Keratinocyte (primary cell): Measurements from ENCODE around the gene TSPAN17. TPM values are rescaled to one million over a fixed set of nuclear protein-coding genes. Genes with fewer than 3 reads are reported as not detected.

Experiments
- DNase-seq: peaks from one replicate; pipeline ENCODE4 v3.0.0-alpha.2; 2011; ENCODE audit warnings: low read depth, missing footprints, low spot score
- FAIRE-seq: peaks from 2 replicates; lab custom pipeline; 2011; peaks lifted over from hg19 to GRCh38; lab: Jason Lieb, UNC
- H2AFZ ChIP-seq: 2 replicates; pipeline ENCODE4 v1.6.0; 2012; ENCODE audit warnings: low read length, control low read depth, inconsistent platforms; ENCODE audit not compliant: control insufficient read depth
- H3K27ac ChIP-seq: 2 replicates; pipeline ENCODE4 v1.5.1; 2011; ENCODE audit warnings: low read length; ENCODE audit not compliant: control insufficient read depth, insufficient read depth
- H3K27me3 ChIP-seq: 3 replicates; pipeline ENCODE4 v1.6.0; 2011; ENCODE audit warnings: low read length; ENCODE audit not compliant: control insufficient read depth, insufficient read depth; ENCODE audit errors: extremely low read depth
- H3K36me3 ChIP-seq, 2 experiments: 2 replicates in 1 of 2; 3 replicates in 1 of 2; pipeline ENCODE4 v1.5.1; 2011; ENCODE audit warnings: low read length in 2 of 2, mild to moderate bottlenecking in 1 of 2; ENCODE audit not compliant: control insufficient read depth in 2 of 2, insufficient read depth in 2 of 2; ENCODE audit errors: extremely low read depth in 1 of 2
- H3K4me1 ChIP-seq: 3 replicates; pipeline ENCODE4 v1.5.1; 2011; ENCODE audit warnings: low read length; ENCODE audit not compliant: control insufficient read depth, insufficient read depth; ENCODE audit errors: extremely low read depth
- H3K4me2 ChIP-seq: 3 replicates; pipeline ENCODE4 v1.6.0; 2011; ENCODE audit warnings: low read depth, low read length; ENCODE audit not compliant: control insufficient read depth, insufficient read depth; ENCODE audit errors: extremely low read depth
- H3K4me3 ChIP-seq, 3 experiments: fragments of 200-600 bp in 1 of 3; sonication (generic) in 1 of 3; 2 replicates in 2 of 3; 3 replicates in 1 of 3; pipeline ENCODE4 v1.5.1; 2011 to 2016; ENCODE audit warnings: low read length in 3 of 3, mild to moderate bottlenecking in 3 of 3, control low read depth in 2 of 3, inconsistent platforms in 1 of 3, low read depth in 1 of 3, mixed read lengths in 1 of 3, mixed run types in 1 of 3, moderate library complexity in 1 of 3; ENCODE audit not compliant: control insufficient read depth in 2 of 3, insufficient read depth in 2 of 3; ENCODE audit errors: extremely low read depth in 1 of 3
- H3K79me2 ChIP-seq: 2 replicates; pipeline ENCODE4 v1.6.0; 2012; ENCODE audit warnings: low read length; ENCODE audit not compliant: control insufficient read depth, insufficient read depth
- H3K9ac ChIP-seq: 3 replicates; pipeline ENCODE4 v1.6.0; 2011; ENCODE audit warnings: low read length; ENCODE audit not compliant: control insufficient read depth, insufficient read depth; ENCODE audit errors: extremely low read depth
- H3K9me1 ChIP-seq: 3 replicates; pipeline ENCODE4 v1.6.0; 2011; ENCODE audit warnings: low read length; ENCODE audit not compliant: control insufficient read depth, insufficient read depth; ENCODE audit errors: extremely low read depth
- H3K9me3 ChIP-seq: 2 replicates; pipeline ENCODE4 v1.5.1; 2012; ENCODE audit warnings: low read depth, low read length; ENCODE audit not compliant: control insufficient read depth
- H4K20me1 ChIP-seq: 3 replicates; pipeline ENCODE4 v1.6.0; 2011; ENCODE audit warnings: low read length; ENCODE audit not compliant: control insufficient read depth, insufficient read depth; ENCODE audit errors: extremely low read depth
- EZH2 ChIP-seq: IDR thresholded peaks from one replicate; pipeline ENCODE4 v1.6.1; 2012; ENCODE audit warnings: inconsistent platforms, mild to moderate bottlenecking, low read length, moderate library complexity
- dilution Hi-C: fragments of 300-500 bp; cut with MboI; formaldehyde crosslinking; loops from one replicate; pipeline ENCODE4 v1.7.0; 2020; ENCODE audit warnings: low sequenced_read_pairs; ENCODE audit not compliant: extremely low pct_ligation_motif_present
- polyA plus RNA-seq, 5 experiments: library from polyadenylated mRNA; depleted of rRNA in 3 of 5; stranded (reverse) in 3 of 5; stranded (forward) in 1 of 5; unstranded in 1 of 5; fragments of >200 nt; gene quantifications; 1 replicate in 1 of 5; 2 replicates in 3 of 5; 3 replicates in 1 of 5; pipeline versions ENCODE4 v1.2.1 to v1.2.3, GENCODE V29; 2011 to 2012; ENCODE audit warnings: missing spikeins in 2 of 5, low read depth in 1 of 5, low replicate concordance in 1 of 5
- TF ChIP-seq, protein P1 (sequence below), 3 experiments: IDR thresholded peaks in 1 of 3; conservative IDR thresholded peaks in 1 of 3; optimal IDR thresholded peaks in 1 of 3; 2 replicates in 2 of 3; 3 replicates in 1 of 3; pipeline versions ENCODE3 to v1.5.1; 2011; ENCODE audit warnings: low read length in 3 of 3, mild to moderate bottlenecking in 3 of 3, moderate library complexity in 2 of 3, control low read depth in 1 of 3, inconsistent platforms in 1 of 3; ENCODE audit not compliant: insufficient read depth in 2 of 3; ENCODE audit errors: extremely low read depth in 1 of 3

Gene TSPAN17
- polyA plus RNA-seq, 1 donor (not counting 4 experiments of a cell fraction or from before 2014, with no cell fraction given), result 53.1 TPM

DNA sequence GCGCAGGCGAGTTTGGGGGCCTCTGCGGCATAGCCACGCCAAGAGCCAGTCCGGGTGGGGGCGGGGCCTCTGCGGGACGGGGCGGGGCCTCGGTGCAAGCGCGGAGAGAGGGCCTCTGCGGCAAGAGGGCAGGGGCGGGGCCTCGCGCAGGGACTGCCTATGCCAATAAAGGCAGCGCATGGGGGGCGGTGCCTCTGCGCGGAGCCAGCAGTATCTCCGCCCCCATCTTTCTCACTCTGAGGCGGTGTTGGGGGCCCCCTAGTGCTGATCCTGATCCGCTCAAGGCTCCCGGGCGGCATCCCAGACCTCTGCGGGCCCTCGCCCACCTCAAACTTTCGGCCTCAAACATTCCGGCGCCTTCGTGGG is 28.1 kb upstream of the TSPAN17 start:
- H3K4me1 ChIP-seq, result peaks cover 22% of the 10 kb centered on the region
- peaks cover 25% of the 10 kb centered on the region for H3K27me3 ChIP-seq
- no peak for FAIRE-seq
- H3K9ac ChIP-seq, result no peak overlapping the region
- no peak for DNase-seq
- dilution Hi-C loops, result no loop called here
- peak overlapping the region; percentile 41 for H3K4me2 ChIP-seq
- H3K79me2 ChIP-seq, result no peaks in the 10 kb centered on the region
- no peaks in the 10 kb centered on the region for H3K9me3 ChIP-seq
- peak overlapping the region in 1 of 3 experiments; percentile 13 for H3K4me3 ChIP-seq
- no peaks in the 10 kb centered on the region for H4K20me1 ChIP-seq
- TF ChIP-seq EZH2, result no peak
- TF ChIP-seq, protein P1, sequence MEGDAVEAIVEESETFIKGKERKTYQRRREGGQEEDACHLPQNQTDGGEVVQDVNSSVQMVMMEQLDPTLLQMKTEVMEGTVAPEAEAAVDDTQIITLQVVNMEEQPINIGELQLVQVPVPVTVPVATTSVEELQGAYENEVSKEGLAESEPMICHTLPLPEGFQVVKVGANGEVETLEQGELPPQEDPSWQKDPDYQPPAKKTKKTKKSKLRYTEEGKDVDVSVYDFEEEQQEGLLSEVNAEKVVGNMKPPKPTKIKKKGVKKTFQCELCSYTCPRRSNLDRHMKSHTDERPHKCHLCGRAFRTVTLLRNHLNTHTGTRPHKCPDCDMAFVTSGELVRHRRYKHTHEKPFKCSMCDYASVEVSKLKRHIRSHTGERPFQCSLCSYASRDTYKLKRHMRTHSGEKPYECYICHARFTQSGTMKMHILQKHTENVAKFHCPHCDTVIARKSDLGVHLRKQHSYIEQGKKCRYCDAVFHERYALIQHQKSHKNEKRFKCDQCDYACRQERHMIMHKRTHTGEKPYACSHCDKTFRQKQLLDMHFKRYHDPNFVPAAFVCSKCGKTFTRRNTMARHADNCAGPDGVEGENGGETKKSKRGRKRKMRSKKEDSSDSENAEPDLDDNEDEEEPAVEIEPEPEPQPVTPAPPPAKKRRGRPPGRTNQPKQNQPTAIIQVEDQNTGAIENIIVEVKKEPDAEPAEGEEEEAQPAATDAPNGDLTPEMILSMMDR (optimal IDR thresholded peaks at IDR 0.05 in 1 of 3, IDR thresholded peaks at IDR 0.05 in 1 of 3, conservative IDR thresholded peaks at IDR 0.05 in 1 of 3; ENCODE audit: extremely low read depth in 1 of 3, insufficient read depth in 2 of 3, low read length in 3 of 3), result peak in 2 of 3 experiments; percentile 29 to 36
- H3K27ac ChIP-seq, result no peak overlapping the region
- H3K9me1 ChIP-seq, result no peaks in the 10 kb centered on the region
- H3K36me3 ChIP-seq, result no peaks in the 10 kb centered on the region
- H2AFZ ChIP-seq, result no peak overlapping the region

DNA sequence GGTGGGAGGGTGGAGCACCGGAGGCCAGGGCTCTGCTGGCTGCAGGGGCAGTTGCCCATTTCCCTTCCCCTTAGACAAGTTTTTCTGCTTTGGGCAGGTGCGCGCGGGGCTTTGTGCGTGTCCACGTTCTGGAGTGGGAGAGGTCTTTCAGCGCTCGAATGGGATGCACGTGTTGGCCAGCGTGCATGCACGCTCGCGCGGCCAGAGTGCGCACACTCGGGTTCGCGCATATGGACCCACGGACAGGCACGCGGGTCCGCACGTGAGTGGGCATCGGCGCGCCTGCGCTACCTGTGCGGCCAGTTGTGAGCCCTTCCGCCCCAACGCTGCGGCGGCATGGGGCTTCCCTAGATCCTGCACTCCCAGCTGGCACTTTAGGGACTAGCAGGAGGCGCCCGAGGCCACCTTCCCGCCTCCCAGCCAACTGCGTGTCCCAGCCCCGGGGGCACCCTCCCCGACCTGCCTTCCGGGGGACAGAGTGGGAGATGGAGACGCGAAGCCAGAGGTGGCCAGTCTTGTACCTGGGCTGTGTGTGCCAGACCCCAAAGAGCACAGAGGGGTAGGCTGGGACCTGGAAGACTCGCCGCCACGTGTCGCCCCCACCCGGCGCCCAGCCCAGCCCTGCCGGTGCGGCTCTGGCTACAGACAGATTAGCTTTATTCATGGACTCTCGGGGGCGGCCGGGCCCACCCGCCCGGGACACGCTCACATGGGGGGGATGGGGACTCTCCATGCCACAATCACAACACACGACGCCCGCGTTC is 27.5 kb upstream of the TSPAN17 start:
- TF ChIP-seq EZH2, result peak; percentile 90
- TF ChIP-seq, protein P1 (optimal IDR thresholded peaks at IDR 0.05 in 1 of 3, IDR thresholded peaks at IDR 0.05 in 1 of 3, conservative IDR thresholded peaks at IDR 0.05 in 1 of 3; ENCODE audit: extremely low read depth in 1 of 3, insufficient read depth in 2 of 3, low read length in 3 of 3), result no peak
- DNase-seq (no peak), FAIRE-seq (no peak)
- no peak overlapping the region for H3K27ac ChIP-seq
- H3K4me1 ChIP-seq, result peaks cover 18% of the 10 kb centered on the region
- no peaks in the 10 kb centered on the region for H4K20me1 ChIP-seq
- H2AFZ ChIP-seq, result no peak overlapping the region
- no peaks in the 10 kb centered on the region for H3K36me3 ChIP-seq
- H3K4me2 ChIP-seq, result peak overlapping the region; percentile 41
- H3K79me2 ChIP-seq, result no peaks in the 10 kb centered on the region
- dilution Hi-C loops, result no loop called here
- no peak overlapping the region for H3K9ac ChIP-seq
- no peaks in the 10 kb centered on the region for H3K9me1 ChIP-seq
- peak overlapping the region in 1 of 3 experiments; percentile 13 for H3K4me3 ChIP-seq
- no peaks in the 10 kb centered on the region for H3K9me3 ChIP-seq
- H3K27me3 ChIP-seq, result peaks cover 25% of the 10 kb centered on the region
